Karpas-422 (cell line): ENCODE results near the gene SULT1C4. TPM values are rescaled to one million over a fixed set of nuclear protein-coding genes. Genes with fewer than 3 reads are reported as not detected.

Experiments used
- DNase-seq: peaks from one replicate; pipeline ENCODE4 v3.0.0-alpha.2; 2015
- H2AFZ ChIP-seq: fragments of 200-600 bp; sonication (generic); 2 replicates; pipeline ENCODE4 v1.6.1; 2014; ENCODE audit warnings: antibody characterized with exemption, low read length, mixed read lengths
- H3K27ac ChIP-seq: fragments of 200-600 bp; sonication (generic); 2 replicates; pipeline ENCODE4 v1.5.1; 2014; ENCODE audit warnings: mild to moderate bottlenecking, low read length, moderate library complexity
- H3K27me3 ChIP-seq: fragments of 200-600 bp; sonication (generic); 2 replicates; pipeline ENCODE4 v1.6.1; 2014; ENCODE audit warnings: low read length, mixed read lengths
- H3K36me3 ChIP-seq: fragments of 200-600 bp; sonication (generic); 2 replicates; pipeline ENCODE4 v1.6.1; 2014; ENCODE audit warnings: low read length, mixed read lengths; ENCODE audit not compliant: insufficient read depth
- H3K4me1 ChIP-seq: fragments of 200-600 bp; sonication (generic); 2 replicates; pipeline ENCODE4 v1.6.1; 2014; ENCODE audit warnings: mild to moderate bottlenecking, low read length, mixed read lengths
- H3K4me2 ChIP-seq: fragments of 200-600 bp; sonication (generic); 2 replicates; pipeline ENCODE4 v1.6.1; 2014; ENCODE audit warnings: low read length, low read depth, mild to moderate bottlenecking; ENCODE audit not compliant: poor library complexity, severe bottlenecking
- H3K4me3 ChIP-seq: fragments of 200-600 bp; sonication (generic); 2 replicates; pipeline ENCODE4 v1.5.1; 2014; ENCODE audit warnings: mild to moderate bottlenecking, antibody characterized with exemption, low read length, mixed read lengths
- H3K79me2 ChIP-seq: fragments of 200-600 bp; sonication (generic); 2 replicates; pipeline ENCODE4 v1.6.1; 2014; ENCODE audit warnings: mild to moderate bottlenecking, low read length, mixed read lengths
- H3K9ac ChIP-seq: fragments of 200-600 bp; sonication (generic); 2 replicates; pipeline ENCODE4 v1.6.0; 2014; ENCODE audit warnings: low read length
- H3K9me2 ChIP-seq: fragments of 200-600 bp; sonication (generic), shearing (Covaris generic); replicated peaks from 2 replicates; pipeline ENCODE4 v1.6.0; 2014; ENCODE audit warnings: mild to moderate bottlenecking, low read length, moderate library complexity; ENCODE audit not compliant: insufficient read depth
- H3K9me3 ChIP-seq: fragments of 300-700, 200-600 bp; sonication (generic); 2 replicates; pipeline ENCODE4 v1.6.1; 2014; ENCODE audit warnings: low read length, mixed read lengths
- H4K20me1 ChIP-seq: fragments of 200-600 bp; sonication (generic); 2 replicates; pipeline ENCODE4 v1.6.1; 2014; ENCODE audit warnings: mild to moderate bottlenecking, antibody characterized with exemption, low read length, low read depth; ENCODE audit not compliant: insufficient read depth
- total RNA-seq: library from RNA; depleted of rRNA; stranded (reverse); fragments of >200 nt; shearing (Covaris generic); gene quantifications from 2 replicates; pipeline ENCODE4 v1.2.3, GENCODE V29; 2014; ENCODE audit warnings: low replicate concordance

The SULT1C4 gene
- total RNA-seq, 1 experiment from 2014 or later: not detected

- H3K4me2 ChIP-seq: no peak overlapping the region
- H3K36me3 ChIP-seq: no peaks in the 10 kb centered on the region
- H3K27me3 ChIP-seq: no peaks in the 10 kb centered on the region
- H3K9me3 ChIP-seq: peaks cover 5% of the 10 kb centered on the region; the same call in 1 of the 2 replicates
- H2AFZ ChIP-seq: no peak overlapping the region
- no peaks in the 10 kb centered on the region for H4K20me1 ChIP-seq
- no peaks in the 10 kb centered on the region for H3K9me2 ChIP-seq
- H3K79me2 ChIP-seq: no peaks in the 10 kb centered on the region
- peak; percentile 69 for DNase-seq
- no peak overlapping the region for H3K4me3 ChIP-seq
- no peak overlapping the region for H3K27ac ChIP-seq
- H3K9ac ChIP-seq: no peak overlapping the region
- no peaks in the 10 kb centered on the region for H3K4me1 ChIP-seq
Observed at GRCh38 chr2:108396845-108397244, 19.1 kb downstream of the SULT1C4 start.

- Histone ChIP-seq H3K27ac (no peak overlapping the region), H4K20me1 (no peaks in the 10 kb centered on the region), H3K4me2 (no peak overlapping the region), H3K9me3 (no peaks in the 10 kb centered on the region), H3K9me2 (no peaks in the 10 kb centered on the region), H3K36me3 (no peaks in the 10 kb centered on the region), H3K4me3 (no peak overlapping the region), H2AFZ (no peak overlapping the region), H3K9ac (no peak overlapping the region), H3K79me2 (no peaks in the 10 kb centered on the region), H3K27me3 (no peaks in the 10 kb centered on the region), H3K4me1 (no peaks in the 10 kb centered on the region)
- DNase-seq: no peak
Observed at GRCh38 chr2:108399479-108399878, 21.7 kb downstream of the SULT1C4 start.

GRCh38 chr2:108401800-108402199, 24.0 kb downstream of the SULT1C4 start:
- Histone ChIP-seq H4K20me1 (no peaks in the 10 kb centered on the region), H2AFZ (no peak overlapping the region), H3K9me3 (peaks cover 4% of the 10 kb centered on the region; the same call in 1 of the 2 replicates), H3K9me2 (no peaks in the 10 kb centered on the region), H3K4me2 (no peak overlapping the region), H3K27me3 (no peaks in the 10 kb centered on the region), H3K4me1 (no peaks in the 10 kb centered on the region), H3K4me3 (no peak overlapping the region), H3K9ac (no peak overlapping the region), H3K36me3 (no peaks in the 10 kb centered on the region), H3K79me2 (no peaks in the 10 kb centered on the region), H3K27ac (no peak overlapping the region)
- no peak for DNase-seq

- Histone ChIP-seq H2AFZ (no peak overlapping the region), H3K27ac (no peak overlapping the region), H3K27me3 (no peaks in the 10 kb centered on the region), H3K79me2 (no peaks in the 10 kb centered on the region), H3K4me2 (no peak overlapping the region), H3K9me2 (no peaks in the 10 kb centered on the region), H3K36me3 (no peaks in the 10 kb centered on the region), H4K20me1 (no peaks in the 10 kb centered on the region), H3K9ac (no peak overlapping the region), H3K4me3 (no peak overlapping the region), H3K9me3 (peaks cover 4% of the 10 kb centered on the region; the same call in 1 of the 2 replicates), H3K4me1 (no peaks in the 10 kb centered on the region)
- no peak for DNase-seq
Observed at GRCh38 chr2:108403494-108403893, 25.7 kb downstream of the SULT1C4 start.

- Histone ChIP-seq H3K79me2 (no peaks in the 10 kb centered on the region), H3K4me1 (no peaks in the 10 kb centered on the region), H3K9ac (no peak overlapping the region), H3K36me3 (no peaks in the 10 kb centered on the region), H3K4me3 (no peak overlapping the region), H3K27ac (no peak overlapping the region), H3K9me2 (no peaks in the 10 kb centered on the region), H3K27me3 (no peaks in the 10 kb centered on the region), H3K9me3 (peaks cover 4% of the 10 kb centered on the region; the same call in 1 of the 2 replicates), H2AFZ (no peak overlapping the region), H4K20me1 (no peaks in the 10 kb centered on the region), H3K4me2 (no peak overlapping the region)
- no peak for DNase-seq
Observed at GRCh38 chr2:108404784-108405397, 27.1 kb downstream of the SULT1C4 start.

- no peaks in the 10 kb centered on the region for H3K4me1 ChIP-seq
- DNase-seq: no peak
Observed at GRCh38 chr2:108407864-108408729, 30.3 kb downstream of the SULT1C4 start.

GRCh38 chr2:108409768-108410167, 32.0 kb downstream of the SULT1C4 start:
- no peaks in the 10 kb centered on the region for H3K27me3 ChIP-seq
- H4K20me1 ChIP-seq: no peaks in the 10 kb centered on the region
- H2AFZ ChIP-seq: no peak overlapping the region
- no peaks in the 10 kb centered on the region for H3K9me2 ChIP-seq
- no peak for DNase-seq
- no peak overlapping the region for H3K9ac ChIP-seq
- H3K79me2 ChIP-seq: no peaks in the 10 kb centered on the region
- no peak overlapping the region for H3K4me3 ChIP-seq
- H3K36me3 ChIP-seq: no peaks in the 10 kb centered on the region
- no peaks in the 10 kb centered on the region for H3K4me1 ChIP-seq
- no peak overlapping the region for H3K4me2 ChIP-seq
- peaks cover 4% of the 10 kb centered on the region; the same call in 1 of the 2 replicates for H3K9me3 ChIP-seq
- no peak overlapping the region for H3K27ac ChIP-seq

More at GRCh38 chr2:108407864-108408729, 30.3 kb downstream of the SULT1C4 start:
- Histone ChIP-seq H2AFZ (no peak overlapping the region), H3K9me3 (peaks cover 4% of the 10 kb centered on the region; the same call in 1 of the 2 replicates), H3K27ac (no peak overlapping the region), H3K4me3 (no peak overlapping the region), H3K9me2 (no peaks in the 10 kb centered on the region), H3K79me2 (no peaks in the 10 kb centered on the region), H3K27me3 (no peaks in the 10 kb centered on the region), H3K9ac (no peak overlapping the region), H3K4me2 (no peak overlapping the region), H4K20me1 (no peaks in the 10 kb centered on the region), H3K36me3 (no peaks in the 10 kb centered on the region)

- Histone ChIP-seq H3K9ac (no peak overlapping the region), H3K4me1 (no peaks in the 10 kb centered on the region), H3K27me3 (no peaks in the 10 kb centered on the region), H3K27ac (no peak overlapping the region), H4K20me1 (no peaks in the 10 kb centered on the region), H3K4me3 (no peak overlapping the region), H2AFZ (no peak overlapping the region), H3K9me2 (no peaks in the 10 kb centered on the region), H3K4me2 (no peak overlapping the region), H3K79me2 (no peaks in the 10 kb centered on the region), H3K9me3 (no peaks in the 10 kb centered on the region), H3K36me3 (no peaks in the 10 kb centered on the region)
- no peak for DNase-seq
Observed at GRCh38 chr2:108412995-108413710, 35.4 kb downstream of the SULT1C4 start.
